Left renal pelvis (tissue), 4 donors: ENCODE data around the gene PKLR. TPM values are rescaled to one million over a fixed set of nuclear protein-coding genes. Genes with fewer than 3 reads are reported as not detected.
A peak's percentile ranks its signal among the peaks of the same experiment; 100 is the strongest.
"Not testable (repeated sequence)": the region's sequence is repeated elsewhere in the genome, so short reads cannot be mapped to it uniquely, and the experiment has no call there.

Experiments used
- DNase-seq, 4 donors: peaks; one replicate each; pipeline ENCODE4 v3.0.0-alpha.2; 2013; ENCODE audit warnings: low read depth in 4 of 4, low spot score in 3 of 4
- polyA plus RNA-seq, 4 donors: library from polyadenylated mRNA; unstranded; fragments of 120-200 nt; gene quantifications; one replicate each; pipeline ENCODE4 v1.2.1, GENCODE V29; 2013; ENCODE audit not compliant: insufficient read length in 4 of 4

PKLR gene
- polyA plus RNA-seq, 4 donors, result 0.53 to 8.7 (median 5.7) TPM

- no peak for DNase-seq
Measured at GRCh38 chr1:155319536-155319935, 18.3 kb upstream of the PKLR start.

- DNase-seq, result no peak
Measured at GRCh38 chr1:155318082-155318481, 16.8 kb upstream of the PKLR start.

DNA sequence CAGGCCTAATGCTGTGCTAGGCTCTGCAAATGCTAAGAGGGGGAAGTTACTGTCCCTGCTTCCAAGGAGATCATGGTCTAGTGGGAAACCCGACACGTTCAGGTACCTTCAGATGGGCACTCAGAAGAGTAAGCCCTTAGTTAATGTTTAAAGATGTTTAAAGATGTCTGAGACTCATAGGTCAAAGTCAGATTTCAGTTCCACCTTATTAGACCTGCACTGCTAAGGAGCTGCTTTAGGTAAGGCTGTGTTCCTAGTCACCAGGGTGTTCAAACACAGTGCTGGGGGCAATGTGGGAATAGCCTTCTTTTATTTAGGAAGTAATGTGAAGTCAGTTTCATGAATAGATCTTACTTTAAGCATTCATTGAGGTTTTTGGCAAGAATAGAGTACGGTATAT is 15.7 kb upstream of the PKLR start:
- no peak for DNase-seq

GRCh38 chr1:155313261-155313660 is 12.0 kb upstream of the PKLR start:
- DNase-seq, result no peak

GRCh38 chr1:155309423-155310021 is 8.3 kb upstream of the PKLR start:
- DNase-seq, result no peak

GRCh38 chr1:155308493-155309422 is 7.5 kb upstream of the PKLR start, which contains the start of gene FDPS:
FDPS (plus strand) TSS chr1:155308866; CDS start chr1:155309790, 924 bp downstream.
- DNase-seq, result peak; percentile 93 to 98 (median 95)

GRCh38 chr1:155307247-155307740 is 6.1 kb upstream of the PKLR start:
- DNase-seq, result no peak

DNA sequence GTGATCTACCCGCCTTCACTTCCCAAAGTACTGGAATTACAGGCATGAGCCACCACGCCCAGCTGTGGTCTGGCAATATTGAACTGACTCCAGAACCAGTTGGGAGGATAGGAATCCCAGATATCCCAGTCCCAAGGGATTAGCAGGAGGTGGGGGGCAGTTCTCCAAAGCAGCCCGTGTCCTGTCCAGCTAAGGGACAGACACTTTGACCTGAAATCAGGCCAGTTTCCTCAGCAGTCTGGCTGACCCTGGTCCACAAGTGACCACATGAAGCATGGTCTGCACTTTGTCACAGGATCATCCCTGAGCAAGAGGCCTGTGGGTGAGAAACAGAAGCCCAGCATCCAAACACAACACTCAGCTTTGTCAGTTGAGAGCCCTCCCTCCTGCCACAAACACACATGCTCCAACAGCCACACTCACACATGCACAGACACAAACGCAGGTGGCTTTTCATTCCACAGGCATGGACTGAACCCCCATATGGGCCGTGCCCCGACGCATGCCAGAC is 4.7 kb upstream of the PKLR start:
- no peak for DNase-seq

DNA sequence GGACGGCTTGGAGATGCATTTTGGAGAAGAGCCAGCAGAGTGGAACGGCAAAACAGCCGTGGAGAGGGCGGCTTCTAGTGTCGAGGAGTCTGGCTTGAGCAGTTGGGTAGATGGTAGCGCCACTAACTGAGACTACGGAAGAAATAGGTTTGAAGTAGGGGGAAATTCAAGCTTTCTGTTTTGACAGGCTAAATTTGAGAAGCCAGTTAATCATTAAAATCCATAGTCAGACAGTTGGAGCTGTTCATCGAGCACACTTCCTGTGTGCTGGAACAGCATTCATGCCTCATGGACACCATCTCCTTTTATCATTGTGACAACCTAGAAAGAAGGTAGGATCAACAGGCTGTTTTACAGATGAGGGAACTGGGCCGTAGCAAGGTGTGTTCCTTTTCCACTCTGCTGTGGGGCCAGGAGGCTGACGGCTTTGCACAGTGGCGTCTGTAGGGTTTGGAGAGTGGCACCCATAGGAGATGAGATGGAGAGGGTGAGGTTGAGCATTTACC is 3.4 kb upstream of the PKLR start:
- no peak for DNase-seq

DNA sequence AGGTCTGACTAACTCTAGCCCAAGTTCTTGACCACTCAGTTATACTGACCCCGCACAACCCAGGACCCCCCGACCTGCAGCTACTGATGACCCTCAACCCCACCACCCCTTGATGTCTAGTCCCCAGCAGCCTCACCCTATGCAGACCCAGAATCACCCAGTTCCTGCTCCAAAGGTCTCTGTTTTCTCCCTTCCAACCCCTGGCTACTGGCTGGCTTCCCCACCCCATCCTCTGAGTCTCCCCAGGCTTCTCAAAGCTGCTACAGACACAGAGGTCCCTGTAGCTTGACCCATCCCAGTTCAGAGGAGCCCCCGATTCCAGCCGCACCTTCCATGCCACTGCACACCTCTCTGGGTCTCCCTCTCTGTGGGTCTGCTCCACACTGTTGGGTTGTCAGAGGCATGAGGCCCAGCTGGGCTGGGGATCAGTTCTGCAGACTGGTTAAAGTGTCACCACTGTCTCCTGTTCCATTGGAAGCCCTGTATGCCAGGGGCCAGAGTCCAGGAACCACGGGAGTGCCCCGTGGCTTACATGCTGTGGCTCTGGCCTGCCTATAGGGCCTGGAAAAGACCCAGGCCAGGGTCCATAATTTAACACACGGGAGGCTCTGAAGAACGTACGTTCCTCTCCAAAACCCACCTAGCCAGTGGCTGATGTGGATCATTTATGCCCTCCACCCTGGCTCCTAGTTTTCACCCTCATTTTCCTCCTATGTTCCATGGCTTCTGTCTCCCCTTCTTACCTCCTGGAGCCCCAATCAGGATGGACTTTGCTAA is 497 bp downstream of the PKLR start:
- no peak for DNase-seq

DNA sequence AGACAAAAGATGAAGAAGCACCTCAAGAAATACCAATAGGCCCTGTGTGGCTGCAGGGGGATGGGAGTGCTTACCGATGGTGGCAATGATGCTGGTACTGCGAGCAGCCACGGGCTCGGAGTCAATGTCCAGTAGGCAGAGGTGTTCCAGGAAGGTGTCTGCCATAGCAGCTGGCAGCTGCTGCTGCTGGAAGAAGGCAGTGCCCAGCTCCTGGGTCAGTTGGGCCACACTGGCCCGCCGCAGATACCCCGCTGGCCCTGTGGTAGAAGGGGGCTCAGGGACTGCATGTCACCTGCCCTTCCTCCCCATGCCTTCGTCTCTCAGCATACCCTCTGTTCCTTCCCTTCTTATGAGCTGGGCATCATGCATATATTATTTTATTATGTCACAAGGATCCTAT is 1.2 kb downstream of the PKLR start:
- no peak for DNase-seq

- no peak for DNase-seq
Measured at GRCh38 chr1:155297384-155297783, 3.9 kb downstream of the PKLR start.

DNA sequence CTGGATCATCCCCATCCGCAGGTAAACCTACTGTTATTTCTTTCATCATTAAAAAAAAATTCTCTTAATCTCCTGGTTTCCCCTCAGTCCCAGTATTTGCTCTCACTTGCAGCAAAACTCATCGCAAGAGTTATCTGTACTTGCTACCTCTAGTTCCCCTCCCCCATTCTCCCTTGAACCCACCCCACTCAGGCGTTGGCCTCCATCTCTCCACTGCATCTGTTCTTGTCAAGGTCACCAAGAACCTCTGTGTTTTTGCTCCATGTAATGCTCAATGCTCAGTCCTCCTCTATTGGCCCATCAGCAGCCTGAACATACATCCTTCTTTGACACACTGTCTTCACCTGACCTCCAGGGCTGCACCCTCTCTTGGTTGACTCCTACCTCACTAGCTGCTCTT is 4.6 kb downstream of the PKLR start:
- DNase-seq, result no peak

GRCh38 chr1:155295942-155296267 is 5.3 kb downstream of the PKLR start:
- DNase-seq, result no peak

GRCh38 chr1:155295183-155295941 is 5.9 kb downstream of the PKLR start:
- DNase-seq, result no peak

- no peak for DNase-seq
Measured at GRCh38 chr1:155294520-155295182, 6.6 kb downstream of the PKLR start.

- DNase-seq, result no peak
Measured at GRCh38 chr1:155293086-155293749, 8.0 kb downstream of the PKLR start.

DNA sequence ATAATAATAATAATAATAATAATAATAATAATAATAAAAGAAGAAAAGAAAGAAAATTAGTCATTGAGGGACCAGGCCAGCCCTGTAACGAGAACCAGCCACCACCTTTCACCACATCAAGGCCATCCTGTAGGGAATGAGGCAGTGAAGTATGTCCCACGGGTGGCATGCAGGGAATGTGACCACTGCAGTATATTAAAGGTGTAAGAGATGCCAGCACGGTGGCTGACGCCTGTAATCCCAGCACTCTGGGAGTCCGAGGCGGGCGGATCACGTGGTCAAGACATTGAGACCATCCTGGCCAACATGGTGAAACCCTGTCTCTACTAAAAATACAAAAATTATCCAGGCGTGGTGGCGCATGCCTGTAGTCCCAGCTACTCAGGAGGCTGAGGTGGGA is 10.2 kb downstream of the PKLR start:
- DNase-seq, result not testable (repeated sequence)

- no peak for DNase-seq
Measured at GRCh38 chr1:155287987-155288543, 13.2 kb downstream of the PKLR start.
